Measurements from ENCODE around the gene TMEM233.

GRCh38 chr12:119683816-119684215, 90.2 kb downstream of the TMEM233 start:
- TF ChIP-seq CHD2 (IDR thresholded peaks at IDR 0.05; ENCODE audit: low read length, partially characterized antibody): no peak
- TF ChIP-seq, protein P1, sequence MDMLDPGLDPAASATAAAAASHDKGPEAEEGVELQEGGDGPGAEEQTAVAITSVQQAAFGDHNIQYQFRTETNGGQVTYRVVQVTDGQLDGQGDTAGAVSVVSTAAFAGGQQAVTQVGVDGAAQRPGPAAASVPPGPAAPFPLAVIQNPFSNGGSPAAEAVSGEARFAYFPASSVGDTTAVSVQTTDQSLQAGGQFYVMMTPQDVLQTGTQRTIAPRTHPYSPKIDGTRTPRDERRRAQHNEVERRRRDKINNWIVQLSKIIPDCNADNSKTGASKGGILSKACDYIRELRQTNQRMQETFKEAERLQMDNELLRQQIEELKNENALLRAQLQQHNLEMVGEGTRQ (IDR thresholded peaks at IDR 0.05; ENCODE audit: borderline replicate concordance, low read depth, low read length): no peak
